HCT116 (cell line): ENCODE measurements around the gene SLC35G6. TPM values are rescaled to one million over a fixed set of nuclear protein-coding genes. Genes with fewer than 3 reads are reported as not detected.
"Not testable (repeated sequence)": the region's sequence is repeated elsewhere in the genome, so short reads cannot be mapped to it uniquely, and the experiment has no call there.

Experiments
- ATAC-seq: fragments of 200-7000 bp; cut with Tn5 transposase; 2 replicates; pipeline ENCODE4 v1.9.1; 2020; ENCODE audit warnings: mild to moderate bottlenecking, moderate library complexity
- BruUV-seq: library from RNA; stranded (reverse); fragments of 400-500 nt; replicated peaks from 2 replicates; lab custom pipeline; 2021; lab: Mats Ljungman, UMichigan
- CTCF ChIA-PET: fragments of 300-600 bp; sonication (Branson Sonifier 250); formaldehyde crosslinking; loops from one replicate; lab custom pipeline; 2021; ENCODE audit warnings: antibody characterized with exemption; lab: Charles Lee
- POLR2A ChIA-PET: fragments of 300-600, 350-600 bp; sonication (Branson Sonifier 250); formaldehyde crosslinking; loops from one replicate; lab custom pipeline; 2021; ENCODE audit warnings: antibody characterized with exemption; lab: Charles Lee
- RAD21 ChIA-PET, 2 experiments: fragments of 300-600 bp; sonication (Branson Sonifier 250); formaldehyde crosslinking; loops; one replicate each; lab custom pipeline; 2023; ENCODE audit warnings: low total read pairs in 2 of 2; ENCODE audit not compliant: uncharacterized antibody in 2 of 2, unreplicated experiment in 2 of 2, low non-redundant PET in 1 of 2; lab: Charles Lee
- DNase-seq: peaks from one replicate; pipeline ENCODE4 v3.0.0-alpha.2; 2010; ENCODE audit warnings: low read depth, low spot score
- H2AFZ ChIP-seq: fragments of 200-600 bp; shearing (Covaris generic), sonication (generic); 2 replicates; pipeline ENCODE4 v1.6.1; 2017; ENCODE audit warnings: low read depth, mixed run types, mixed read lengths, antibody characterized with exemption, low read length; ENCODE audit not compliant: poor library complexity, severe bottlenecking
- H3K27ac ChIP-seq: 2 replicates; pipeline ENCODE4 v1.5.1; 2012; ENCODE audit warnings: low read depth, low read length
- H3K27me3 ChIP-seq: fragments of 200-600 bp; sonication (generic); 2 replicates; pipeline ENCODE4 v1.6.1; 2016; ENCODE audit warnings: mixed run types, low read length, mixed read lengths; ENCODE audit not compliant: insufficient read depth
- H3K36me3 ChIP-seq, 2 experiments: fragments of 200-500 bp in 1 of 2; fragments of 200-600 bp in 1 of 2; sonication (Bioruptor generic) in 1 of 2; sonication (generic) in 1 of 2; 2 replicates each; pipeline versions ENCODE4 v1.5.1 to v1.6.1; 2014 to 2016; ENCODE audit warnings: low read length in 2 of 2, inconsistent platforms in 1 of 2, mixed read lengths in 1 of 2, mixed run types in 1 of 2; ENCODE audit not compliant: insufficient read depth in 2 of 2, control insufficient read depth in 1 of 2
- H3K4me1 ChIP-seq, 2 experiments: fragments of 200-600 bp in 1 of 2; sonication (generic) in 1 of 2; 2 replicates each; pipeline versions ENCODE4 v1.5.1 to v1.6.1; 2012 to 2017; ENCODE audit warnings: low read length in 2 of 2, inconsistent platforms in 1 of 2, mild to moderate bottlenecking in 1 of 2, mixed read lengths in 1 of 2, mixed run types in 1 of 2, moderate library complexity in 1 of 2; ENCODE audit not compliant: insufficient read depth in 2 of 2, control insufficient read depth in 1 of 2
- H3K4me2 ChIP-seq: fragments of 200-600 bp; sonication (generic); 2 replicates; pipeline ENCODE4 v1.6.1; 2017; ENCODE audit warnings: mixed run types, low read length, mixed read lengths
- H3K4me3 ChIP-seq, 2 experiments: fragments of 200-600 bp in 1 of 2; sonication (generic) in 1 of 2; replicated peaks in 1 of 2; 2 replicates each; pipeline ENCODE4 v1.5.1; 2011 to 2016; ENCODE audit warnings: low read length in 2 of 2, control low read depth in 1 of 2, low read depth in 1 of 2, mild to moderate bottlenecking in 1 of 2, mixed read lengths in 1 of 2, mixed run types in 1 of 2
- H3K79me2 ChIP-seq: fragments of 200-600 bp; sonication (generic); 2 replicates; pipeline ENCODE4 v1.6.1; 2017; ENCODE audit warnings: mild to moderate bottlenecking, mixed run types, low read length, moderate library complexity, mixed read lengths; ENCODE audit not compliant: insufficient read depth
- H3K9ac ChIP-seq: fragments of 200-600 bp; sonication (generic); 2 replicates; pipeline ENCODE4 v1.6.1; 2016; ENCODE audit warnings: low read length, mixed read lengths
- H3K9me2 ChIP-seq: fragments of 200-600 bp; sonication (generic), shearing (Covaris generic); 2 replicates; pipeline ENCODE4 v1.6.1; 2017; ENCODE audit warnings: mixed run types, mild to moderate bottlenecking, moderate library complexity; ENCODE audit not compliant: insufficient read depth
- H3K9me3 ChIP-seq, 2 experiments: fragments of 200-500 bp in 1 of 2; fragments of 200-600 bp in 1 of 2; sonication (Bioruptor generic) in 1 of 2; sonication (generic) in 1 of 2; 2 replicates each; pipeline ENCODE4 v1.6.1; 2014 to 2017; ENCODE audit warnings: low read length in 2 of 2, mixed read lengths in 2 of 2, inconsistent platforms in 1 of 2, low read depth in 1 of 2, mild to moderate bottlenecking in 1 of 2, mixed run types in 1 of 2, moderate library complexity in 1 of 2; ENCODE audit not compliant: control insufficient read depth in 1 of 2, insufficient read depth in 1 of 2
- H4K20me1 ChIP-seq: fragments of 200-600 bp; sonication (generic), shearing (Covaris generic); 2 replicates; pipeline ENCODE4 v1.6.1; 2017; ENCODE audit warnings: mixed run types, mild to moderate bottlenecking, moderate library complexity; ENCODE audit not compliant: insufficient read depth
- ATF3 ChIP-seq: IDR thresholded peaks from 2 replicates; pipeline ENCODE4 v1.6.1; 2012
- POLR2A ChIP-seq: IDR thresholded peaks from 2 replicates; pipeline ENCODE4 v1.7.0; 2011; ENCODE audit warnings: borderline replicate concordance; ENCODE audit not compliant: insufficient read depth, insufficient read length; ENCODE audit errors: extremely low read depth
- TCF7L2 ChIP-seq: IDR thresholded peaks from 2 replicates; pipeline ENCODE4 v1.7.0; 2011; ENCODE audit warnings: borderline replicate concordance, inconsistent platforms; ENCODE audit not compliant: insufficient read depth, insufficient read length; ENCODE audit errors: extremely low read depth
- YY1 ChIP-seq: IDR thresholded peaks from 2 replicates; pipeline ENCODE4 v1.6.1; 2011; ENCODE audit warnings: low read length, low read depth, moderate library complexity, mild to moderate bottlenecking; ENCODE audit not compliant: insufficient replicate concordance; ENCODE audit errors: extremely low read depth
- intact Hi-C: fragments of 100-400 bp; cut with micrococcal nuclease; formaldehyde crosslinking; loops from 2 replicates; pipeline ENCODE4 v1.10.0; 2022
- total RNA-seq: library from RNA; stranded (reverse); gene quantifications from one replicate; pipeline ENCODE4 v1.2.1, GENCODE V29; 2021; ENCODE audit not compliant: unreplicated experiment

SLC35G6 gene
- total RNA-seq, 1 experiment from 2014 or later = not detected

- DNase-seq, H3K27me3 ChIP-seq, H3K9me3 ChIP-seq, CTCF ChIA-PET, H2AFZ ChIP-seq, RAD21 ChIA-PET, ATAC-seq, BruUV-seq, H3K9me2 ChIP-seq, POLR2A ChIA-PET: not testable (repeated sequence)
- peaks cover 2 to 17% of the 10 kb centered on the region in 2 experiments; a peak in 2 of 4 replicates for H3K36me3 ChIP-seq
- H3K4me3 ChIP-seq = peak overlapping the region in 1 of 2 experiments; percentile 100; a peak in 1 of 4 replicates
- H4K20me1 ChIP-seq = peaks cover 23% of the 10 kb centered on the region; the same call in 1 of the 2 replicates
- peak overlapping the region; percentile 100 for H3K4me2 ChIP-seq
- H3K4me1 ChIP-seq = peaks cover 17 to 62% of the 10 kb centered on the region in 2 experiments; a peak in 3 of 4 replicates
- H3K79me2 ChIP-seq = peaks cover 43% of the 10 kb centered on the region
- peak overlapping the region; percentile 87 for H3K27ac ChIP-seq
- intact Hi-C loops = loop anchor here (10.0 kb wide), 1 partner anchor 82 kb away; the partner anchor contains the start of gene SENP3
- peak overlapping the region; percentile 100; the same call in 1 of the 2 replicates for H3K9ac ChIP-seq
Measured at GRCh38 chr17:7482742-7483088, 1.5 kb downstream of the SLC35G6 start.

GRCh38 chr17:7483255-7484066 is 2.2 kb downstream of the SLC35G6 start:
- H4K20me1 ChIP-seq = peaks cover 24% of the 10 kb centered on the region; the same call in 1 of the 2 replicates
- intact Hi-C loops = loop anchor here (2.0 to 10.0 kb wide), 4 partner anchors 39 to 133 kb away; partner anchors contain the start of genes CHRNB1 and SENP3
- peak overlapping the region; percentile 100 for H3K9ac ChIP-seq
- peak overlapping the region; percentile 87 for H3K27ac ChIP-seq
- H3K9me2 ChIP-seq = no peaks in the 10 kb centered on the region
- peak; percentile 79 for DNase-seq
- ChIA-PET CTCF (no interaction called here), RAD21 (no interaction called here), POLR2A (interaction anchor here (0.8 to 2.3 kb wide), 7 partner anchors 8 to 144 kb away, joined by 3 to 11 read pairs (median 5); partner anchors contain the start of genes SAT2, TMEM102 and TMEM256)
- peak overlapping the region; percentile 74 for H2AFZ ChIP-seq
- no peaks in the 10 kb centered on the region for H3K27me3 ChIP-seq
- no peaks in the 10 kb centered on the region for H3K9me3 ChIP-seq
- peaks cover 13 to 56% of the 10 kb centered on the region in 2 experiments; a peak in 3 of 4 replicates for H3K4me1 ChIP-seq
- H3K79me2 ChIP-seq = peaks cover 43% of the 10 kb centered on the region
- TF ChIP-seq TCF7L2 (no peak), POLR2A (peak; percentile 19), YY1 (peak; percentile 90), ATF3 (no peak)
- peak overlapping the region; percentile 95 to 100 for H3K4me3 ChIP-seq
- H3K36me3 ChIP-seq = peaks cover 2 to 19% of the 10 kb centered on the region in 2 experiments; a peak in 2 of 4 replicates
- H3K4me2 ChIP-seq = peak overlapping the region; percentile 100
- ATAC-seq = peak; percentile 68
- TSS peak; percentile 91 for BruUV-seq
